Endothelial cell of umbilical vein (primary cell): ENCODE data around the gene SIAH3. TPM values are rescaled to one million over a fixed set of nuclear protein-coding genes. Genes with fewer than 3 reads are reported as not detected.

Experiments used
- BruUV-seq: library from RNA; stranded (reverse); fragments of 400-500 nt; replicated peaks from 2 replicates; lab custom pipeline; 2021; lab: Mats Ljungman, UMichigan
- CTCF ChIA-PET: fragments of 300-600, 350-600 bp; sonication (Branson Sonifier 250); formaldehyde crosslinking; loops from one replicate; lab custom pipeline; 2021; ENCODE audit warnings: antibody characterized with exemption, inconsistent platforms; lab: Charles Lee
- POLR2A ChIA-PET: fragments of 300-600, 350-600 bp; sonication (Branson Sonifier 250); formaldehyde crosslinking; loops from one replicate; lab custom pipeline; 2021; ENCODE audit warnings: antibody characterized with exemption, inconsistent platforms; lab: Charles Lee
- DNase-seq: peaks from one replicate; pipeline ENCODE4 v3.0.0-alpha.2; 2011; ENCODE audit warnings: low read depth, low spot score
- FAIRE-seq: peaks from 2 replicates; lab custom pipeline; 2011; peaks lifted over from hg19 to GRCh38; lab: Jason Lieb, UNC
- H2AFZ ChIP-seq: 2 replicates; pipeline ENCODE4 v1.6.0; 2012; ENCODE audit warnings: low read depth, low read length, control low read depth, inconsistent platforms
- H3K27ac ChIP-seq: 2 replicates; pipeline ENCODE4 v1.5.1; 2011; ENCODE audit warnings: low read depth, mild to moderate bottlenecking, control low read depth, low read length, moderate library complexity; ENCODE audit not compliant: insufficient read depth
- H3K27me3 ChIP-seq, 2 experiments: 2 replicates each; pipeline versions ENCODE4 v1.6.0 to v1.6.1; 2011; ENCODE audit warnings: low read length in 2 of 2, mixed read lengths in 1 of 2; ENCODE audit not compliant: control insufficient read depth in 2 of 2, insufficient read depth in 2 of 2
- H3K36me3 ChIP-seq, 2 experiments: 2 replicates in 1 of 2; 3 replicates in 1 of 2; pipeline ENCODE4 v1.5.1; 2011; ENCODE audit warnings: low read length in 2 of 2, mild to moderate bottlenecking in 1 of 2, moderate library complexity in 1 of 2; ENCODE audit not compliant: control insufficient read depth in 2 of 2, insufficient read depth in 2 of 2; ENCODE audit errors: extremely low read depth in 1 of 2
- H3K4me1 ChIP-seq: 3 replicates; pipeline ENCODE4 v1.5.1; 2011; ENCODE audit warnings: mild to moderate bottlenecking, low read length; ENCODE audit not compliant: control insufficient read depth, insufficient read depth; ENCODE audit errors: extremely low read depth
- H3K4me2 ChIP-seq: 2 replicates; pipeline ENCODE4 v1.6.1; 2011; ENCODE audit warnings: low read length, control low read depth, mixed read lengths; ENCODE audit not compliant: insufficient read depth
- H3K4me3 ChIP-seq, 3 experiments: fragments of 200-600 bp in 1 of 3; sonication (generic), shearing (Covaris generic) in 1 of 3; replicated peaks in 1 of 3; 2 replicates each; pipeline ENCODE4 v1.5.1; 2011 to 2016; ENCODE audit warnings: control low read depth in 3 of 3, low read length in 3 of 3, mild to moderate bottlenecking in 2 of 3, inconsistent platforms in 1 of 3, low read depth in 1 of 3, moderate library complexity in 1 of 3; ENCODE audit not compliant: insufficient read depth in 1 of 3
- H3K79me2 ChIP-seq: 2 replicates; pipeline ENCODE4 v1.6.0; 2012; ENCODE audit warnings: low read length, inconsistent platforms; ENCODE audit not compliant: control insufficient read depth, insufficient read depth
- H3K9ac ChIP-seq: replicated peaks from 2 replicates; pipeline ENCODE3; 2011; ENCODE audit warnings: low read length, control low read depth; ENCODE audit not compliant: insufficient read depth; ENCODE audit errors: extremely low read depth
- H3K9me1 ChIP-seq: replicated peaks from 3 replicates; pipeline ENCODE4 v1.6.0; 2011; ENCODE audit warnings: mild to moderate bottlenecking, low read length; ENCODE audit not compliant: control insufficient read depth, insufficient read depth; ENCODE audit errors: extremely low read depth
- H3K9me3 ChIP-seq: replicated peaks from 2 replicates; pipeline ENCODE4 v1.5.1; 2012; ENCODE audit warnings: low read length, inconsistent platforms; ENCODE audit not compliant: control insufficient read depth, insufficient read depth
- H4K20me1 ChIP-seq: replicated peaks from 2 replicates; pipeline ENCODE3; 2011; ENCODE audit warnings: mild to moderate bottlenecking, low read length; ENCODE audit not compliant: control insufficient read depth, insufficient read depth; ENCODE audit errors: extremely low read depth
- CTCF ChIP-seq, 2 donors: IDR thresholded peaks; 1 replicate in 1 of 2; 2 replicates in 1 of 2; pipeline ENCODE4 v1.5.1; 2011; ENCODE audit warnings: low read length in 2 of 2, mild to moderate bottlenecking in 2 of 2, moderate library complexity in 2 of 2, control low read depth in 1 of 2, inconsistent platforms in 1 of 2, low read depth in 1 of 2; ENCODE audit not compliant: insufficient read depth in 1 of 2; ENCODE audit errors: extremely low read depth in 1 of 2
- EZH2 ChIP-seq: IDR thresholded peaks from 2 replicates; pipeline ENCODE4 v1.6.1; 2012; ENCODE audit warnings: borderline replicate concordance, low read depth, mild to moderate bottlenecking, moderate library complexity, low read length, inconsistent platforms; ENCODE audit not compliant: severe bottlenecking
- FOS ChIP-seq: IDR thresholded peaks from 2 replicates; pipeline ENCODE4 v1.6.1; 2011; ENCODE audit warnings: mild to moderate bottlenecking, low read length, moderate library complexity, borderline replicate concordance; ENCODE audit not compliant: insufficient read depth
- GATA2 ChIP-seq: IDR thresholded peaks from 2 replicates; pipeline ENCODE4 v1.7.0; 2011; ENCODE audit warnings: low read depth, mild to moderate bottlenecking, moderate library complexity, mixed read lengths, low read length; ENCODE audit not compliant: insufficient read length, insufficient read depth
- JUN ChIP-seq: IDR thresholded peaks from 2 replicates; pipeline ENCODE4 v1.6.1; 2011; ENCODE audit warnings: borderline replicate concordance, low read depth; ENCODE audit not compliant: insufficient read length, insufficient read depth
- MAX ChIP-seq: IDR thresholded peaks from 2 replicates; pipeline ENCODE4 v1.6.1; 2011; ENCODE audit not compliant: insufficient read depth, insufficient read length
- MYC ChIP-seq: IDR thresholded peaks from one replicate; pipeline ENCODE4 v1.6.1; 2011; ENCODE audit warnings: mild to moderate bottlenecking, low read depth, low read length
- POLR2A ChIP-seq: IDR thresholded peaks from 2 replicates; pipeline ENCODE4 v1.6.1; 2012; ENCODE audit warnings: low read depth, mild to moderate bottlenecking, control low read depth, low read length
- POLR2AphosphoS5 ChIP-seq: IDR thresholded peaks from 2 replicates; pipeline ENCODE4 v1.6.1; 2012; ENCODE audit warnings: low read depth, mild to moderate bottlenecking, control low read depth, low read length, moderate library complexity; ENCODE audit not compliant: insufficient read depth
- dilution Hi-C: fragments of 300-500 bp; cut with MboI; formaldehyde crosslinking; loops from one replicate; pipeline ENCODE4 v1.15.0; 2019; ENCODE audit warnings: low sequenced_read_pairs; ENCODE audit not compliant: extremely low pct_ligation_motif_present
- intact Hi-C: fragments of 100-400 bp; cut with micrococcal nuclease; formaldehyde crosslinking; loops from one replicate; pipeline ENCODE4 v1.10.0; 2022
- polyA plus RNA-seq, 4 experiments: library from polyadenylated mRNA; depleted of rRNA in 3 of 4; stranded (reverse) in 3 of 4; unstranded in 1 of 4; fragments of >200 nt; gene quantifications; 2 replicates each; pipeline versions ENCODE4 v1.2.1 to v1.2.3, GENCODE V29; 2011 to 2012; ENCODE audit warnings: missing spikeins in 1 of 4
- total RNA-seq: library from RNA; stranded (reverse); gene quantifications from 2 replicates; pipeline ENCODE4 v1.2.3, GENCODE V29; 2021

Gene SIAH3
- total and polyA plus RNA-seq, 2 donors (not counting 3 experiments of a cell fraction or from before 2014, with no cell fraction given), result 0.03 TPM; not detected in 1

GRCh38 chr13:45834411-45834994 lies 17.1 kb downstream of the SIAH3 start:
- no TSS peak for BruUV-seq
- Histone ChIP-seq H3K27ac (no peak overlapping the region), H3K36me3 (no peaks in the 10 kb centered on the region), H3K4me2 (no peak overlapping the region), H3K9me1 (no peaks in the 10 kb centered on the region), H3K9ac (no peak overlapping the region), H3K4me1 (no peaks in the 10 kb centered on the region), H3K9me3 (no peaks in the 10 kb centered on the region), H3K4me3 (no peak overlapping the region), H4K20me1 (no peaks in the 10 kb centered on the region), H2AFZ (no peak overlapping the region), H3K27me3 (peaks cover 0 to 5% of the 10 kb centered on the region in 2 experiments), H3K79me2 (no peaks in the 10 kb centered on the region)
- CTCF ChIA-PET, result interaction anchor here (1.1 to 1.3 kb wide), 4 partner anchors 12 to 326 kb away, joined by 3 to 4 read pairs (median 4); no protein-coding TSS in a partner anchor
- POLR2A ChIA-PET, result no interaction called here
- FAIRE-seq (no peak), DNase-seq (no peak)
- dilution Hi-C loops (no loop called here), intact Hi-C loops (no loop called here)
- TF ChIP-seq EZH2 (no peak), FOS (no peak), MYC (no peak), MAX (no peak), GATA2 (no peak), POLR2A (no peak), POLR2AphosphoS5 (no peak), CTCF (IDR thresholded peaks at IDR 0.05; ENCODE audit: extremely low read depth in 1 of 2, insufficient read depth in 1 of 2, low read depth in 1 of 2, low read length in 2 of 2) (no peak), JUN (no peak)
